ENCODE results near the gene NUDT14. TPM values are rescaled to one million over a fixed set of nuclear protein-coding genes. Genes with fewer than 3 reads are reported as not detected.

The NUDT14 gene
- total RNA-seq, 1 experiment from 2014 or later: 50.8 TPM

DNA sequence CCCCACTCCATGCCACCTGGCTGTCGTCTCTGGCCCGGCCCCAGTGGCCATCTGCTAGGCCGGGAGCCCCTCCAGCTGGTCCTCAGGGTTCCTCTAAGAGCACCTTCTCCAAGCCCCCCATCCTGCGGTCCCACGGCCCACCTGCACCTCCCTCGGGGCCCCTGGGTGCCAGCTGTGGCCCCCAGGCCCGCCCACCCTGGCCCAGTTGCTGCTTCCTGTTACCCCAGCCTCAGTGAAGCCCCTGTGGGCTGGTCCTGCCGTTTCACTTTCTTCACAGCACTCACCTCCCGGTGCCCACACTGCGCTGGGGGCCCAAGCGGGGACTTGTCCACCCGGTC, 27.6 kb upstream of the NUDT14 start:
- ATAC-seq (no peak), DNase-seq (no peak)
- BruUV-seq (replicated peaks): no TSS peak
- Histone ChIP-seq H3K27ac (ENCODE audit: low read length) (no peak overlapping the region), H3K9ac (ENCODE audit: low read length) (no peak overlapping the region), H3K4me1 (ENCODE audit: insufficient read depth, low read length) (peaks cover 21% of the 10 kb centered on the region), H4K20me1 (ENCODE audit: low read length) (no peaks in the 10 kb centered on the region), H3K9me3 (ENCODE audit: low read length) (no peaks in the 10 kb centered on the region), H3K36me3 (ENCODE audit: low read depth, low read length) (no peaks in the 10 kb centered on the region), H2AFZ (ENCODE audit: low read length) (no peak overlapping the region), H3K27me3 (ENCODE audit: low read length) (no peaks in the 10 kb centered on the region), H3K4me3 (ENCODE audit: low read length) (no peak overlapping the region), H3K79me2 (ENCODE audit: low read length) (no peaks in the 10 kb centered on the region), H3K4me2 (ENCODE audit: low read length) (no peak overlapping the region), H3K9me2 (replicated peaks; ENCODE audit: low read length) (no peaks in the 10 kb centered on the region), H3F3A (ENCODE audit: low read length, unreplicated experiment) (no peaks in the 10 kb centered on the region)
- POLR2A ChIA-PET (ENCODE audit: unreplicated experiment): no interaction called here
- TF ChIP-seq EZH2 (IDR thresholded peaks at IDR 0.05; ENCODE audit: low read length, unreplicated experiment): no peak
- intact Hi-C loops (cut with micrococcal nuclease): no loop called here
- CTCF ChIA-PET: no interaction called here

DNA sequence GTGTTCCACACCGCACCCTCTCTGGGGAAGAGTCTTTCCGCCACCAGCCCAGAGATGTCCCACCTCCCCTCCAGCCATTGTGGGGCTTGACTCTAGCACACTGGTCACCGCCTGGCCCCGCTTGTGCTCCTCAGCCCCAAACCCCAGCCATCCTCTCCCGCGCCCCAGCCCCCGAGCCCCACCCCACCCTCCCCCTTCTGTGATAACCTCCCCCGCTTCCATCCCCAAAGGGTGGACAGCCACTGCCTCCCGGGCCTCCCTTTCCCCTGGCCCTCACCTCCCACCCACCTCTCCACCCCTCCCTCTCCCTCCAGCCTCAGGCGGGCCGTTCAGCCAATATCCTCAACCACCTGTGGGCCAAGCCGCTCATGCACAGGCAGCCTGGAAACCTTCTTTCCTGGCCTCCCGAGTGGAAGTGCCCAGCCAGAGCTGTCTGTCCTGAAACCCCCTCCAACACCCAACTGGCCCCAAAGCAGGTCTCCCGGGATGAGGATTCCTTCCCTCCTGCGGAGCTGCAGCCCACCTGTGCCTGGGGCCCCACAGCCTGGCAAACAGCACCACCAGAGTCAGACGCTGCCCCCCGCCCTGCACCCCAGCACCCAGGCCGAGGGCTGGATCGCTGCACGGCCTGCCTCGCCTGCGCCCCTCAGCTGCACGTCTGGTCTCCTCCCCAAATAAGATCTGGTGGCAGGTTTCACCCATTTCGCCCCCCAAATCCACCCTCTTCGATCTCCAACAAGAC, 27.1 kb upstream of the NUDT14 start:
- no peaks in the 10 kb centered on the region for H3K79me2 ChIP-seq (ENCODE audit: low read length)
- CTCF ChIA-PET: no interaction called here
- no peaks in the 10 kb centered on the region for H3K9me3 ChIP-seq (ENCODE audit: low read length)
- intact Hi-C loops (cut with micrococcal nuclease): no loop called here
- no peak overlapping the region for H3K9ac ChIP-seq (ENCODE audit: low read length)
- TF ChIP-seq EZH2phosphoT487 (IDR thresholded peaks at IDR 0.05; ENCODE audit: borderline replicate concordance, low read length) (no peak), EZH2 (IDR thresholded peaks at IDR 0.05; ENCODE audit: low read length, unreplicated experiment) (no peak)
- TF ChIP-seq, protein P1, sequence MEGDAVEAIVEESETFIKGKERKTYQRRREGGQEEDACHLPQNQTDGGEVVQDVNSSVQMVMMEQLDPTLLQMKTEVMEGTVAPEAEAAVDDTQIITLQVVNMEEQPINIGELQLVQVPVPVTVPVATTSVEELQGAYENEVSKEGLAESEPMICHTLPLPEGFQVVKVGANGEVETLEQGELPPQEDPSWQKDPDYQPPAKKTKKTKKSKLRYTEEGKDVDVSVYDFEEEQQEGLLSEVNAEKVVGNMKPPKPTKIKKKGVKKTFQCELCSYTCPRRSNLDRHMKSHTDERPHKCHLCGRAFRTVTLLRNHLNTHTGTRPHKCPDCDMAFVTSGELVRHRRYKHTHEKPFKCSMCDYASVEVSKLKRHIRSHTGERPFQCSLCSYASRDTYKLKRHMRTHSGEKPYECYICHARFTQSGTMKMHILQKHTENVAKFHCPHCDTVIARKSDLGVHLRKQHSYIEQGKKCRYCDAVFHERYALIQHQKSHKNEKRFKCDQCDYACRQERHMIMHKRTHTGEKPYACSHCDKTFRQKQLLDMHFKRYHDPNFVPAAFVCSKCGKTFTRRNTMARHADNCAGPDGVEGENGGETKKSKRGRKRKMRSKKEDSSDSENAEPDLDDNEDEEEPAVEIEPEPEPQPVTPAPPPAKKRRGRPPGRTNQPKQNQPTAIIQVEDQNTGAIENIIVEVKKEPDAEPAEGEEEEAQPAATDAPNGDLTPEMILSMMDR (conservative IDR thresholded peaks at IDR 0.05; ENCODE audit: low read depth, low read length): no peak
- H2AFZ ChIP-seq (ENCODE audit: low read length): no peak overlapping the region
- no peaks in the 10 kb centered on the region for H3K27me3 ChIP-seq (ENCODE audit: low read length)
- no peak overlapping the region for H3K4me3 ChIP-seq (ENCODE audit: low read length)
- DNase-seq (no peak), ATAC-seq (no peak)
- H4K20me1 ChIP-seq (ENCODE audit: low read length): no peaks in the 10 kb centered on the region
- H3K36me3 ChIP-seq (ENCODE audit: low read depth, low read length): no peaks in the 10 kb centered on the region
- BruUV-seq (replicated peaks): no TSS peak
- no peaks in the 10 kb centered on the region for H3F3A ChIP-seq (ENCODE audit: low read length, unreplicated experiment)
- POLR2A ChIA-PET (ENCODE audit: unreplicated experiment): no interaction called here
- H3K4me1 ChIP-seq (ENCODE audit: insufficient read depth, low read length): peaks cover 23% of the 10 kb centered on the region
- no peak overlapping the region for H3K27ac ChIP-seq (ENCODE audit: low read length)
- H3K9me2 ChIP-seq (replicated peaks; ENCODE audit: low read length): no peaks in the 10 kb centered on the region
- H3K4me2 ChIP-seq (ENCODE audit: low read length): no peak overlapping the region

DNA sequence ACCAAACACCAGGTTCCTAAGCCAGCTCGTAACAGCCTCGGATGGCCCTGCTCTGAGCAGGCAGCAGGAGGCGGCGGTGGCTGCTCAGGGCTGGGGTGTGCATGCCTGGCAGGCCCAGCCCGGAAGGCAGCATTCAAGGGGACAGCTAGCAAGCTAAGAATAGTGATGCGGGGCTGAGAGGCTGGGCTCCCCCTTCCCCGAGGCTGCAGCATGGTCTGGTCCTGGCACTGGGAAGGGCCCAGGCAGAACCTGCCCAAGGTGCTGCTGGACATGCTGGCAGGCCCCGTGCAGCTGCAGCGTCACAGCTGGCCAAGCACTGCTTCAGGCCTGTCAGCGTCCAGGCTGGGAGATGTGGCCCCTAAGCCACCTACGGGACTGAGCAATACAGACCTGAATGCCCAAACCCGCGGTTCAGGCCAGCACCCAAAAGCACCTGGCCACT, 26.4 kb upstream of the NUDT14 start:
- H3F3A ChIP-seq (ENCODE audit: low read length, unreplicated experiment): no peaks in the 10 kb centered on the region
- H3K27ac ChIP-seq (ENCODE audit: low read length): no peak overlapping the region
- intact Hi-C loops (cut with micrococcal nuclease): no loop called here
- H3K79me2 ChIP-seq (ENCODE audit: low read length): no peaks in the 10 kb centered on the region
- ChIA-PET CTCF (interaction anchor here (0.6 kb wide), 2 partner anchors 304 to 318 kb away, joined by 4 to 6 read pairs; no protein-coding TSS in a partner anchor), POLR2A (ENCODE audit: unreplicated experiment) (no interaction called here)
- no peak overlapping the region for H2AFZ ChIP-seq (ENCODE audit: low read length)
- TF ChIP-seq EZH2phosphoT487 (IDR thresholded peaks at IDR 0.05; ENCODE audit: borderline replicate concordance, low read length) (no peak), EZH2 (IDR thresholded peaks at IDR 0.05; ENCODE audit: low read length, unreplicated experiment) (no peak)
- TF ChIP-seq, protein P1 (conservative IDR thresholded peaks at IDR 0.05; ENCODE audit: low read depth, low read length): no peak; the same call in 1 of the 2 replicates
- H3K4me2 ChIP-seq (ENCODE audit: low read length): no peak overlapping the region
- ATAC-seq (no peak), DNase-seq (no peak)
- no peaks in the 10 kb centered on the region for H3K27me3 ChIP-seq (ENCODE audit: low read length)
- no peaks in the 10 kb centered on the region for H3K9me3 ChIP-seq (ENCODE audit: low read length)
- BruUV-seq (replicated peaks): no TSS peak
- H3K4me1 ChIP-seq (ENCODE audit: insufficient read depth, low read length): peaks cover 24% of the 10 kb centered on the region
- no peak overlapping the region for H3K9ac ChIP-seq (ENCODE audit: low read length)
- no peaks in the 10 kb centered on the region for H3K9me2 ChIP-seq (replicated peaks; ENCODE audit: low read length)
- no peaks in the 10 kb centered on the region for H4K20me1 ChIP-seq (ENCODE audit: low read length)
- no peaks in the 10 kb centered on the region for H3K36me3 ChIP-seq (ENCODE audit: low read depth, low read length)
- H3K4me3 ChIP-seq (ENCODE audit: low read length): no peak overlapping the region

All from PC-3 (cell line).